CD14-positive monocyte (primary cell): ENCODE results near the gene MTG2. TPM values are rescaled to one million over a fixed set of nuclear protein-coding genes. Genes with fewer than 3 reads are reported as not detected.

ENCODE experiments used
- DNase-seq, 3 donors: peaks; one replicate each; pipeline ENCODE4 v3.0.0-alpha.2; 2011 to 2022
- H2AFZ ChIP-seq: 2 replicates; pipeline ENCODE4 v1.6.0; 2012; ENCODE audit warnings: mild to moderate bottlenecking, low read depth, low read length, inconsistent platforms; ENCODE audit not compliant: insufficient read depth, poor library complexity, severe bottlenecking
- H3K27ac ChIP-seq, 2 donors: 1 replicate in 1 of 2; 2 replicates in 1 of 2; pipeline ENCODE4 v1.5.1; 2012 to 2013; ENCODE audit warnings: low read length in 2 of 2, control low read depth in 1 of 2, inconsistent platforms in 1 of 2, low read depth in 1 of 2, mild to moderate bottlenecking in 1 of 2
- H3K27me3 ChIP-seq, 2 donors: one replicate each; pipeline versions ENCODE4 v1.6.0 to v1.6.1; 2011 to 2013; ENCODE audit warnings: low read length in 2 of 2; ENCODE audit not compliant: control insufficient read depth in 2 of 2, insufficient read depth in 2 of 2
- H3K36me3 ChIP-seq, 2 donors: replicated peaks in 1 of 2; 1 replicate in 1 of 2; 2 replicates in 1 of 2; pipeline versions ENCODE4 v1.5.1 to v1.6.1; 2012 to 2013; ENCODE audit warnings: low read length in 2 of 2, control low read depth in 1 of 2, inconsistent platforms in 1 of 2, mild to moderate bottlenecking in 1 of 2; ENCODE audit not compliant: insufficient read depth in 2 of 2, control insufficient read depth in 1 of 2
- H3K4me1 ChIP-seq, 2 donors: 1 replicate in 1 of 2; 2 replicates in 1 of 2; pipeline versions ENCODE4 v1.5.1 to v1.6.1; 2012 to 2013; ENCODE audit warnings: low read length in 2 of 2, control low read depth in 1 of 2, inconsistent platforms in 1 of 2, mild to moderate bottlenecking in 1 of 2, moderate library complexity in 1 of 2; ENCODE audit not compliant: insufficient read depth in 2 of 2, control insufficient read depth in 1 of 2
- H3K4me2 ChIP-seq: replicated peaks from 2 replicates; pipeline ENCODE3; 2012; ENCODE audit warnings: low read length, moderate library complexity, mild to moderate bottlenecking; ENCODE audit not compliant: poor library complexity, severe bottlenecking; ENCODE audit errors: extremely low read depth
- H3K4me3 ChIP-seq, 3 experiments: fragments of 200-600 bp in 1 of 3; sonication (generic) in 1 of 3; replicated peaks in 1 of 3; 1 replicate in 2 of 3; 2 replicates in 1 of 3; pipeline ENCODE4 v1.5.1; 2011 to 2013; ENCODE audit warnings: low read length in 3 of 3, mild to moderate bottlenecking in 3 of 3, control low read depth in 2 of 3, low read depth in 2 of 3, inconsistent platforms in 1 of 3, moderate library complexity in 1 of 3
- H3K79me2 ChIP-seq: 2 replicates; pipeline ENCODE4 v1.6.0; 2012; ENCODE audit warnings: mild to moderate bottlenecking, control low read depth, inconsistent platforms, low read length, moderate library complexity; ENCODE audit not compliant: insufficient read depth
- H3K9ac ChIP-seq: 2 replicates; pipeline ENCODE4 v1.6.0; 2017; ENCODE audit warnings: low read length, mild to moderate bottlenecking; ENCODE audit not compliant: insufficient read depth, poor library complexity, severe bottlenecking
- H3K9me3 ChIP-seq, 2 donors: replicated peaks in 1 of 2; 1 replicate in 1 of 2; 2 replicates in 1 of 2; pipeline versions ENCODE4 v1.5.1 to v1.6.1; 2012 to 2013; ENCODE audit warnings: low read length in 2 of 2, control low read depth in 1 of 2; ENCODE audit not compliant: control insufficient read depth in 1 of 2, insufficient read depth in 1 of 2
- H4K20me1 ChIP-seq: 2 replicates; pipeline ENCODE4 v1.6.0; 2012; ENCODE audit warnings: mild to moderate bottlenecking, low read length, control low read depth, moderate library complexity; ENCODE audit not compliant: insufficient read depth
- H3K27ac Mint-ChIP-seq, 7 donors: one replicate each; pipeline ENCODE4 v1.8.0; 2020; ENCODE audit warnings: mild to moderate bottlenecking in 7 of 7, mixed read lengths in 7 of 7, moderate library complexity in 6 of 7, inconsistent platforms in 2 of 7
- H3K27me3 Mint-ChIP-seq, 3 donors: one replicate each; pipeline ENCODE4 v1.8.0; 2021 to 2022; ENCODE audit warnings: low read depth in 3 of 3, mild to moderate bottlenecking in 3 of 3, mixed read lengths in 3 of 3, moderate library complexity in 3 of 3, inconsistent platforms in 1 of 3
- H3K36me3 Mint-ChIP-seq, 2 donors: one replicate each; pipeline ENCODE4 v1.8.0; 2020; ENCODE audit warnings: mixed read lengths in 2 of 2, inconsistent platforms in 1 of 2, mild to moderate bottlenecking in 1 of 2
- H3K4me1 Mint-ChIP-seq: one replicate; pipeline ENCODE4 v1.8.0; 2020; ENCODE audit warnings: mild to moderate bottlenecking, mixed read lengths
- H3K4me3 Mint-ChIP-seq, 2 donors: one replicate each; pipeline ENCODE4 v1.8.0; 2020; ENCODE audit warnings: mild to moderate bottlenecking in 2 of 2, mixed read lengths in 2 of 2, moderate library complexity in 1 of 2
- H3K9me3 Mint-ChIP-seq, 7 donors: one replicate each; pipeline ENCODE4 v1.8.0; 2020 to 2022; ENCODE audit warnings: mixed read lengths in 7 of 7, mild to moderate bottlenecking in 6 of 7, moderate library complexity in 6 of 7, inconsistent platforms in 2 of 7
- WGBS: methylation state at CpG from one replicate; pipeline ENCODE4 v1.1.5; 2013; ENCODE audit warnings: missing lambda C conversion rate; ENCODE audit not compliant: insufficient coverage; 5-methylcytosine and 5-hydroxymethylcytosine counted together
- intact Hi-C, 2 donors: fragments of 100-400 bp; cut with micrococcal nuclease; formaldehyde crosslinking; loops; one replicate each; pipeline versions ENCODE4 v1.15.0 to v1.15.1; 2023
- polyA plus RNA-seq, 3 donors: library from polyadenylated mRNA; depleted of rRNA in 1 of 3; unstranded in 2 of 3; stranded (reverse) in 1 of 3; fragments of 300-500 nt in 2 of 3; fragments of >200 nt in 1 of 3; fragmentation: Illumina TruSeq in 2 of 3; gene quantifications; 1 replicate in 2 of 3; 2 replicates in 1 of 3; pipeline ENCODE4 v1.2.3, GENCODE V29; 2012 to 2021
- TF ChIP-seq, protein P1 (sequence below): fragments of 200-600 bp; IDR thresholded peaks from one replicate; pipeline ENCODE4 v1.8.0; 2022; ENCODE audit warnings: antibody characterized with exemption, mild to moderate bottlenecking

Gene MTG2
- polyA plus RNA-seq, 3 donors = 10.8 to 16.1 (median 14.9) TPM

GRCh38 chr20:62151835-62152364, 30.9 kb upstream of the MTG2 start:
- Mint-ChIP-seq H3K4me1 (peaks cover 4% of the 10 kb centered on the region), H3K27ac (no peak overlapping the region)

GRCh38 chr20:62155428-62156253, 27.2 kb upstream of the MTG2 start:
- Histone ChIP-seq H3K9me3 (peaks cover 8 to 27% of the 10 kb centered on the region in 2 donors), H3K79me2 (peaks cover 62% of the 10 kb centered on the region), H4K20me1 (peaks cover 75% of the 10 kb centered on the region), H2AFZ (no peak overlapping the region), H3K27me3 (no peaks in the 10 kb centered on the region), H3K27ac (no peak overlapping the region), H3K9ac (no peak overlapping the region), H3K4me3 (no peak overlapping the region), H3K4me1 (no peaks in the 10 kb centered on the region), H3K4me2 (no peak overlapping the region), H3K36me3 (peaks cover 18 to 65% of the 10 kb centered on the region in 2 donors)
- H3K27ac Mint-ChIP-seq = peak overlapping the region in 2 of 7 donors; percentile 68 to 73
- peaks cover 0 to 3% (median 2%) of the 10 kb centered on the region in 3 donors for H3K27me3 Mint-ChIP-seq
- TF ChIP-seq, protein P1, sequence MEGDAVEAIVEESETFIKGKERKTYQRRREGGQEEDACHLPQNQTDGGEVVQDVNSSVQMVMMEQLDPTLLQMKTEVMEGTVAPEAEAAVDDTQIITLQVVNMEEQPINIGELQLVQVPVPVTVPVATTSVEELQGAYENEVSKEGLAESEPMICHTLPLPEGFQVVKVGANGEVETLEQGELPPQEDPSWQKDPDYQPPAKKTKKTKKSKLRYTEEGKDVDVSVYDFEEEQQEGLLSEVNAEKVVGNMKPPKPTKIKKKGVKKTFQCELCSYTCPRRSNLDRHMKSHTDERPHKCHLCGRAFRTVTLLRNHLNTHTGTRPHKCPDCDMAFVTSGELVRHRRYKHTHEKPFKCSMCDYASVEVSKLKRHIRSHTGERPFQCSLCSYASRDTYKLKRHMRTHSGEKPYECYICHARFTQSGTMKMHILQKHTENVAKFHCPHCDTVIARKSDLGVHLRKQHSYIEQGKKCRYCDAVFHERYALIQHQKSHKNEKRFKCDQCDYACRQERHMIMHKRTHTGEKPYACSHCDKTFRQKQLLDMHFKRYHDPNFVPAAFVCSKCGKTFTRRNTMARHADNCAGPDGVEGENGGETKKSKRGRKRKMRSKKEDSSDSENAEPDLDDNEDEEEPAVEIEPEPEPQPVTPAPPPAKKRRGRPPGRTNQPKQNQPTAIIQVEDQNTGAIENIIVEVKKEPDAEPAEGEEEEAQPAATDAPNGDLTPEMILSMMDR = no peak
- H3K36me3 Mint-ChIP-seq = peaks cover 44 to 75% of the 10 kb centered on the region in 2 donors
- peaks cover 3% of the 10 kb centered on the region for H3K4me1 Mint-ChIP-seq
- H3K4me3 Mint-ChIP-seq = no peak overlapping the region
- DNase-seq = no peak
- WGBS = 91% methylated on average over 23 of the region's 29 CpGs
- intact Hi-C loops = loop anchor here (2.0 to 5.0 kb wide), 2 partner anchors 143 to 145 kb away; no protein-coding TSS in a partner anchor
- peaks cover 15 to 22% (median 21%) of the 10 kb centered on the region in 7 donors for H3K9me3 Mint-ChIP-seq

More at GRCh38 chr20:62151835-62152364, 30.9 kb upstream of the MTG2 start:
- Mint-ChIP-seq H3K9me3 (peaks cover 15 to 22% (median 21%) of the 10 kb centered on the region in 7 donors), H3K4me3 (no peak overlapping the region), H3K27me3 (peaks cover 0 to 3% (median 2%) of the 10 kb centered on the region in 3 donors), H3K36me3 (peaks cover 33 to 62% of the 10 kb centered on the region in 2 donors)
- no peak overlapping the region for H3K4me2 ChIP-seq
- H3K27me3 ChIP-seq = no peaks in the 10 kb centered on the region
- peaks cover 8 to 27% of the 10 kb centered on the region in 2 donors for H3K9me3 ChIP-seq
- H3K27ac ChIP-seq = no peak overlapping the region
- H3K4me3 ChIP-seq = no peak overlapping the region
- H2AFZ ChIP-seq = no peak overlapping the region
- TF ChIP-seq, protein P1 = no peak
- intact Hi-C loops = no loop called here
- H3K36me3 ChIP-seq = peaks cover 4 to 40% of the 10 kb centered on the region in 2 donors
- peaks cover 84% of the 10 kb centered on the region for H3K79me2 ChIP-seq
- peaks cover 97% of the 10 kb centered on the region for H4K20me1 ChIP-seq
- no peaks in the 10 kb centered on the region for H3K4me1 ChIP-seq
- WGBS = 86% methylated on average over 18 of the region's 23 CpGs
- no peak overlapping the region for H3K9ac ChIP-seq
- no peak for DNase-seq
